ENCODE results near the gene MYO9A.
A peak's percentile ranks its signal among the peaks of the same experiment; 100 is the strongest.

MYO9A gene

GRCh38 chr15:71807691-71808091 lies 310.3 kb downstream of the MYO9A start:
- DNase-seq: no peak
- Histone ChIP-seq H3K4me1 (peaks cover 31% of the 10 kb centered on the region), H3K36me3 (no peaks in the 10 kb centered on the region), H3K27me3 (no peaks in the 10 kb centered on the region), H3K4me3 (ENCODE audit: low read depth, low read length) (no peak overlapping the region), H3K9me3 (no peaks in the 10 kb centered on the region)
- no peak for TF ChIP-seq CTCF (IDR thresholded peaks at IDR 0.05; ENCODE audit: low read depth, low read length)

GRCh38 chr15:71807125-71807629 lies 310.8 kb downstream of the MYO9A start:
- H3K4me1 ChIP-seq: peaks cover 31% of the 10 kb centered on the region
- DNase-seq: peak; percentile 45
- H3K4me3 ChIP-seq (ENCODE audit: low read depth, low read length): peak overlapping the region; percentile 4; the same call in 1 of the 2 replicates

GRCh38 chr15:71806452-71806931 lies 311.5 kb downstream of the MYO9A start:
- no peaks in the 10 kb centered on the region for H3K27me3 ChIP-seq

More at GRCh38 chr15:71807125-71807629, 310.8 kb downstream of the MYO9A start:
- Histone ChIP-seq H3K9me3 (no peaks in the 10 kb centered on the region), H3K36me3 (no peaks in the 10 kb centered on the region), H3K27me3 (no peaks in the 10 kb centered on the region)
- no peak for TF ChIP-seq CTCF (IDR thresholded peaks at IDR 0.05; ENCODE audit: low read depth, low read length)

GRCh38 chr15:71804695-71805470 lies 313.1 kb downstream of the MYO9A start:
- Histone ChIP-seq H3K4me1 (peaks cover 31% of the 10 kb centered on the region), H3K27me3 (no peaks in the 10 kb centered on the region), H3K9me3 (no peaks in the 10 kb centered on the region), H3K4me3 (ENCODE audit: low read depth, low read length) (no peak overlapping the region), H3K36me3 (no peaks in the 10 kb centered on the region)
- TF ChIP-seq CTCF (IDR thresholded peaks at IDR 0.05; ENCODE audit: low read depth, low read length): no peak
- DNase-seq: peak; percentile 44

More at GRCh38 chr15:71806452-71806931, 311.5 kb downstream of the MYO9A start:
- no peaks in the 10 kb centered on the region for H3K36me3 ChIP-seq
- DNase-seq: peak; percentile 89
- H3K4me1 ChIP-seq: peaks cover 31% of the 10 kb centered on the region
- peak overlapping the region; percentile 4; the same call in 1 of the 2 replicates for H3K4me3 ChIP-seq (ENCODE audit: low read depth, low read length)
- no peak for TF ChIP-seq CTCF (IDR thresholded peaks at IDR 0.05; ENCODE audit: low read depth, low read length)
- no peaks in the 10 kb centered on the region for H3K9me3 ChIP-seq

GRCh38 chr15:71804226-71804625 lies 313.7 kb downstream of the MYO9A start:
- H3K27me3 ChIP-seq: no peaks in the 10 kb centered on the region
- peaks cover 31% of the 10 kb centered on the region for H3K4me1 ChIP-seq
- H3K4me3 ChIP-seq (ENCODE audit: low read depth, low read length): no peak overlapping the region
- no peaks in the 10 kb centered on the region for H3K36me3 ChIP-seq
- TF ChIP-seq CTCF (IDR thresholded peaks at IDR 0.05; ENCODE audit: low read depth, low read length): no peak
- no peaks in the 10 kb centered on the region for H3K9me3 ChIP-seq
- no peak for DNase-seq

- H3K27me3 ChIP-seq: no peaks in the 10 kb centered on the region
- H3K9me3 ChIP-seq: no peaks in the 10 kb centered on the region
- peak; percentile 29 for TF ChIP-seq CTCF (IDR thresholded peaks at IDR 0.05; ENCODE audit: low read depth, low read length)
- no peaks in the 10 kb centered on the region for H3K36me3 ChIP-seq
- peaks cover 28% of the 10 kb centered on the region for H3K4me1 ChIP-seq
- no peak for DNase-seq
- no peak overlapping the region for H3K4me3 ChIP-seq (ENCODE audit: low read depth, low read length)
Observed at GRCh38 chr15:71802770-71803169, 315.2 kb downstream of the MYO9A start.
